Measurements from ENCODE around the gene RDX. TPM values are rescaled to one million over a fixed set of nuclear protein-coding genes. Genes with fewer than 3 reads are reported as not detected.

The RDX gene
- total and polyA plus RNA-seq, 2 experiments from 2014 or later, result 45.2 to 226 TPM

- H3K36me3 ChIP-seq (ENCODE audit: insufficient read depth), result peaks cover 45% of the 10 kb centered on the region; the same call in 1 of the 2 replicates
- no peak overlapping the region for H3K27ac Mint-ChIP-seq
Measured at GRCh38 chr11:110235966-110236365, 60.4 kb downstream of the RDX start.

GRCh38 chr11:110230377-110230776 is 66.0 kb downstream of the RDX start:
- no peak overlapping the region for H3K4me3 ChIP-seq
- no peaks in the 10 kb centered on the region for H3K79me2 ChIP-seq (replicated peaks; ENCODE audit: insufficient read depth)
- ATAC-seq (no peak), DNase-seq (ENCODE audit: low spot score) (no peak)
- TF ChIP-seq CTCF (conservative IDR thresholded peaks at IDR 0.05; ENCODE audit: low read depth in 2 of 2) (no peak), CREB1 (CRISPR knock-in tag; IDR thresholded peaks at IDR 0.05; ENCODE audit: low read depth) (no peak), JUNB (IDR thresholded peaks at IDR 0.05; ENCODE audit: unreplicated experiment) (no peak), POLR2AphosphoS5 (IDR thresholded peaks at IDR 0.05; ENCODE audit: low read depth) (no peak), ETS1 (IDR thresholded peaks at IDR 0.05) (no peak), REST (IDR thresholded peaks at IDR 0.05; ENCODE audit: unreplicated experiment) (no peak)
- Mint-ChIP-seq H3K27me3 (ENCODE audit: insufficient read depth, low read depth, poor library complexity) (no peaks in the 10 kb centered on the region), H3K27ac (no peak overlapping the region), H3K9me3 (no peaks in the 10 kb centered on the region), H3K4me1 (no peaks in the 10 kb centered on the region), H3K36me3 (ENCODE audit: low read depth) (peaks cover 29% of the 10 kb centered on the region), H3K4me3 (no peak overlapping the region)
- H4K20me1 ChIP-seq (replicated peaks; ENCODE audit: insufficient read depth), result no peaks in the 10 kb centered on the region
- H3F3A ChIP-seq (replicated peaks; ENCODE audit: low read depth), result no peaks in the 10 kb centered on the region
- H3K27me3 ChIP-seq (ENCODE audit: insufficient read depth), result no peaks in the 10 kb centered on the region
- no peak overlapping the region for H3K27ac ChIP-seq (ENCODE audit: low read depth)
- H3K4me2 ChIP-seq, result no peak overlapping the region
- no peaks in the 10 kb centered on the region for H3K4me1 ChIP-seq (ENCODE audit: insufficient read depth)
- H3K9me2 ChIP-seq (ENCODE audit: insufficient read depth), result no peaks in the 10 kb centered on the region
- H2AFZ ChIP-seq, result no peak overlapping the region
- peaks cover 27% of the 10 kb centered on the region; the same call in 1 of the 2 replicates for H3K36me3 ChIP-seq (ENCODE audit: insufficient read depth)

More at GRCh38 chr11:110235966-110236365, 60.4 kb downstream of the RDX start:
- no peaks in the 10 kb centered on the region for H3K27me3 Mint-ChIP-seq (ENCODE audit: insufficient read depth, low read depth, poor library complexity)
- peaks cover 47% of the 10 kb centered on the region for H3K36me3 Mint-ChIP-seq (ENCODE audit: low read depth)
- no peaks in the 10 kb centered on the region for H3K4me1 Mint-ChIP-seq
- no peaks in the 10 kb centered on the region for H3K4me1 ChIP-seq (ENCODE audit: insufficient read depth)
- no peaks in the 10 kb centered on the region; the same call in 1 of the 2 replicates for H4K20me1 ChIP-seq (replicated peaks; ENCODE audit: insufficient read depth)
- peaks cover 5% of the 10 kb centered on the region; the same call in 1 of the 2 replicates for H3K79me2 ChIP-seq (replicated peaks; ENCODE audit: insufficient read depth)
- no peak overlapping the region for H3K4me3 Mint-ChIP-seq
- TF ChIP-seq STAT1 (IDR thresholded peaks at IDR 0.05; ENCODE audit: unreplicated experiment), result no peak
- no peak for TF ChIP-seq REST (IDR thresholded peaks at IDR 0.05; ENCODE audit: unreplicated experiment)
- TF ChIP-seq POLR2AphosphoS5 (IDR thresholded peaks at IDR 0.05; ENCODE audit: low read depth), result no peak
- TF ChIP-seq CREB1 (CRISPR knock-in tag; IDR thresholded peaks at IDR 0.05; ENCODE audit: low read depth), result no peak
- H3K4me2 ChIP-seq, result no peak overlapping the region
- H3K27me3 ChIP-seq (ENCODE audit: insufficient read depth), result no peaks in the 10 kb centered on the region
- ATAC-seq, result no peak
- H3K9me3 Mint-ChIP-seq, result no peaks in the 10 kb centered on the region
- H3K27ac ChIP-seq (ENCODE audit: low read depth), result no peak overlapping the region
- no peak for DNase-seq (ENCODE audit: low spot score)
- no peak overlapping the region for H2AFZ ChIP-seq
- H3K4me3 ChIP-seq, result no peak overlapping the region
- H3F3A ChIP-seq (replicated peaks; ENCODE audit: low read depth), result no peaks in the 10 kb centered on the region
- H3K9me2 ChIP-seq (ENCODE audit: insufficient read depth), result no peaks in the 10 kb centered on the region

All from GM23338 (cell line).